SK-N-SH treated with all-trans-retinoic acid at 6 μM for 48 hours (cell line): ENCODE measurements around the gene CYGB.
A peak's percentile ranks its signal among the peaks of the same experiment; 100 is the strongest.

Source experiments
- ATAC-seq: fragments of 200-7000 bp; cut with Tn5 transposase; 3 replicates; pipeline ENCODE4 v1.9.1; 2020; ENCODE audit warnings: mild to moderate bottlenecking, moderate library complexity
- ARNTL ChIP-seq: fragments of 450-650 bp; formaldehyde crosslinking; IDR thresholded peaks from 2 replicates; pipeline ENCODE4 v1.5.0; 2020; ENCODE audit warnings: low read depth, mild to moderate bottlenecking, moderate library complexity, borderline replicate concordance
- BACH2 ChIP-seq: fragments of 250-450 bp; sonication (Bioruptor Pico); IDR thresholded peaks from 2 replicates; pipeline ENCODE4 v1.9.0; 2021; ENCODE audit warnings: mild to moderate bottlenecking, borderline replicate concordance
- CSDC2 ChIP-seq: fragments of 250-450 bp; sonication (Bioruptor Pico); IDR thresholded peaks from 2 replicates; pipeline ENCODE4 v1.5.0; 2020; ENCODE audit warnings: mild to moderate bottlenecking, moderate library complexity
- ESRRG ChIP-seq: fragments of 250-450 bp; sonication (Bioruptor Pico); IDR thresholded peaks from 2 replicates; pipeline ENCODE4 v1.6.1; 2021; ENCODE audit warnings: mild to moderate bottlenecking
- GLIS3 ChIP-seq: fragments of 250-450 bp; sonication (Bioruptor Pico); IDR thresholded peaks from 2 replicates; pipeline ENCODE4 v1.5.0; 2020; ENCODE audit warnings: mild to moderate bottlenecking, moderate library complexity
- ISL1 ChIP-seq: fragments of 250-450 bp; sonication (Bioruptor Pico); IDR thresholded peaks from 2 replicates; pipeline ENCODE4 v2.1.2; 2022; ENCODE audit warnings: mild to moderate bottlenecking, moderate library complexity
- OSR1 ChIP-seq: fragments of 250-450 bp; sonication (Bioruptor Pico); IDR thresholded peaks from 2 replicates; pipeline ENCODE4 v1.8.0; 2022; ENCODE audit warnings: moderate library complexity, mild to moderate bottlenecking, inconsistent platforms
- PPARA ChIP-seq: fragments of 250-450 bp; sonication (Bioruptor Pico); IDR thresholded peaks from 2 replicates; pipeline ENCODE4 v1.5.0; 2020; ENCODE audit warnings: mild to moderate bottlenecking, borderline replicate concordance
- RARB ChIP-seq: fragments of 250-450 bp; sonication (Bioruptor Pico); IDR thresholded peaks from 2 replicates; pipeline ENCODE4 v1.8.0; 2021; ENCODE audit warnings: mild to moderate bottlenecking, moderate library complexity
- SNAI2 ChIP-seq: fragments of 250-450 bp; sonication (Bioruptor Pico); IDR thresholded peaks from 2 replicates; pipeline ENCODE4 v1.5.0; 2020; ENCODE audit warnings: mild to moderate bottlenecking, moderate library complexity
- TCF4 ChIP-seq: fragments of 250-450 bp; sonication (Bioruptor Pico); IDR thresholded peaks from 2 replicates; pipeline ENCODE4 v1.8.0; 2021; ENCODE audit warnings: mild to moderate bottlenecking, moderate library complexity, borderline replicate concordance
- TOX ChIP-seq: fragments of 250-450 bp; sonication (Bioruptor Pico); IDR thresholded peaks from 2 replicates; pipeline ENCODE4 v1.8.0; 2021; ENCODE audit warnings: mild to moderate bottlenecking, moderate library complexity, borderline replicate concordance
- ZC3H10 ChIP-seq: fragments of 250-450 bp; sonication (Bioruptor Pico); IDR thresholded peaks from 2 replicates; pipeline ENCODE4 v1.5.1; 2021; ENCODE audit warnings: mild to moderate bottlenecking, moderate library complexity
- ZFP3 ChIP-seq: fragments of 250-450 bp; sonication (Bioruptor Pico); IDR thresholded peaks from 2 replicates; pipeline ENCODE4 v1.5.0; 2020; ENCODE audit warnings: mild to moderate bottlenecking, moderate library complexity
- ZFP30 ChIP-seq: fragments of 450-650 bp; formaldehyde crosslinking; IDR thresholded peaks from 2 replicates; pipeline ENCODE4 v1.5.0; 2022; ENCODE audit warnings: mild to moderate bottlenecking, moderate library complexity
- ZNF70 ChIP-seq: fragments of 450-650 bp; formaldehyde crosslinking; IDR thresholded peaks from 2 replicates; pipeline ENCODE4 v1.5.0; 2020; ENCODE audit warnings: mild to moderate bottlenecking, moderate library complexity
- ZNF8 ChIP-seq: fragments of 450-650 bp; formaldehyde crosslinking; IDR thresholded peaks from 2 replicates; pipeline ENCODE4 v1.5.0; 2020; ENCODE audit warnings: mild to moderate bottlenecking, moderate library complexity
- TF ChIP-seq, protein P1 (sequence below): fragments of 250-450 bp; sonication (Bioruptor Pico); IDR thresholded peaks from 2 replicates; pipeline ENCODE4 v1.8.0; 2020; ENCODE audit warnings: mild to moderate bottlenecking, moderate library complexity, borderline replicate concordance
- TF ChIP-seq, protein P2 (sequence below): fragments of 250-450 bp; sonication (Bioruptor Pico); IDR thresholded peaks from 2 replicates; pipeline ENCODE4 v1.5.1; 2020; ENCODE audit warnings: low read depth, mild to moderate bottlenecking, moderate library complexity
- TF ChIP-seq, protein P3 (sequence below): fragments of 250-450 bp; sonication (Bioruptor Pico); IDR thresholded peaks from 2 replicates; pipeline ENCODE4 v1.8.0; 2021; ENCODE audit warnings: low read depth, mild to moderate bottlenecking, moderate library complexity, borderline replicate concordance
- TF ChIP-seq, protein P4 (sequence below): fragments of 250-450 bp; sonication (Bioruptor Pico); IDR thresholded peaks from 2 replicates; pipeline ENCODE4 v1.5.0; 2020; ENCODE audit warnings: mild to moderate bottlenecking, moderate library complexity

Gene CYGB

DNA sequence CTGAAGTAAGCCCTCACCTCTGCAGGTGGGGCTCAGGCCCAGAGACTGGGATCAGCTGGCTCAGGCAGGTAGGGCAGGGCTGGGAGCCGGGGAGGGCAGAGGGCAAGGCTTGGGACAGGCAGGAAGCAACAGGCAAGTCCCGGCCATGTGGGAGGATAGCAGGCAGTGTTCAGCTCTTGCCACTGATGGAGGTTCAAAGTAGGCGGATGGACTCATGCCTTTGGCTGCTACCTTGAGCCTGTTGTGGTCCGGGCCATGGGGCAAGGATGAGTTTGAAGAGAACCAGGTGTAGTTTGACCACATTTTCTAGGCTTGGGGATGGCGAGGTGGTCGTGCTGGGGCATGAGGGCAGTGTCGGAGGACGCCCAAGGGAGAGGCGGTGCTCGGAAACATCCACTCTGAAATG, 5.1 kb upstream of the CYGB start:
- ATAC-seq: no peak
- TF ChIP-seq TCF4 (no peak), CSDC2 (CRISPR knock-in tag) (no peak), SNAI2 (CRISPR knock-in tag) (no peak), PPARA (CRISPR knock-in tag) (no peak), ZC3H10 (CRISPR knock-in tag) (no peak), RARB (CRISPR knock-in tag) (no peak), ZFP3 (CRISPR knock-in tag) (no peak)

DNA sequence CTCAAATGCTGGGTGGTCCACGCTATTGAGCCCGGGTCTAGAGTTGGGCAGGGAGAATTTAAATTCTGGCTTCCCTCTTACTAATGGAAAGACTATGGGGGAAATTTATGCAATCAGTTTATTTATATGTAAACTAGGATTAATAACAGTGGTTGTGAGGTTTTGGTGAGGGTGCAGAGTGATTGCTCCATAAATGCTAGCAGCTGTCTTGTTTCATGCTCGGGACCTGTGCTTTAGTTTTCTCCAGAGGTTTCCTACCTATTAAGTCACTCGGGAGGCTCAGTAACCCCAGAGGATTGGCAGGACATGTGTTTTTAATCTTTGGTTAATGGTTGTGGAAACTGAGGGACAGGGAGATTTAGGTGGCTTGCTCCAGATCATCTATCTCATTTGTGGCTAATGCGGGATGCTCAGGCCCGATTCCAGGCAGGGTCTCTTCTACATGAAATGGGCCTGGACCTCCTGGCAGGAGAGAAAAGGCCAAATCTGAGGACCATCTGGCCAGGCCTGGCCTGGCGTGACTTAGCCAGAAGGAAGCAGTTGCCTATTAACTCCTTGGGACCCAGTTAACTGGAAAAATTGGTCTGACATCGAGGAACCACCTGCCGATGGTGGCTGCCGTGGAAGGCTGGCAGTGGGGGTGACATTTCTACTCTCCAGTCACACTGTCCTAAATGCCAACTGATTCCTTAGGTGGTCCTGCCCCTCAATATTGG, 4.4 kb upstream of the CYGB start:
- ATAC-seq: no peak
- no peak for TF ChIP-seq TOX (CRISPR knock-in tag)
- TF ChIP-seq GLIS3 (CRISPR knock-in tag): no peak
- no peak for TF ChIP-seq ESRRG
- TF ChIP-seq, protein P1, sequence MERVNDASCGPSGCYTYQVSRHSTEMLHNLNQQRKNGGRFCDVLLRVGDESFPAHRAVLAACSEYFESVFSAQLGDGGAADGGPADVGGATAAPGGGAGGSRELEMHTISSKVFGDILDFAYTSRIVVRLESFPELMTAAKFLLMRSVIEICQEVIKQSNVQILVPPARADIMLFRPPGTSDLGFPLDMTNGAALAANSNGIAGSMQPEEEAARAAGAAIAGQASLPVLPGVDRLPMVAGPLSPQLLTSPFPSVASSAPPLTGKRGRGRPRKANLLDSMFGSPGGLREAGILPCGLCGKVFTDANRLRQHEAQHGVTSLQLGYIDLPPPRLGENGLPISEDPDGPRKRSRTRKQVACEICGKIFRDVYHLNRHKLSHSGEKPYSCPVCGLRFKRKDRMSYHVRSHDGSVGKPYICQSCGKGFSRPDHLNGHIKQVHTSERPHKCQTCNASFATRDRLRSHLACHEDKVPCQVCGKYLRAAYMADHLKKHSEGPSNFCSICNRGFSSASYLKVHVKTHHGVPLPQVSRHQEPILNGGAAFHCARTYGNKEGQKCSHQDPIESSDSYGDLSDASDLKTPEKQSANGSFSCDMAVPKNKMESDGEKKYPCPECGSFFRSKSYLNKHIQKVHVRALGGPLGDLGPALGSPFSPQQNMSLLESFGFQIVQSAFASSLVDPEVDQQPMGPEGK (CRISPR knock-in tag): no peak
- TF ChIP-seq ZNF8 (CRISPR knock-in tag): no peak
- no peak for TF ChIP-seq ZFP30 (CRISPR knock-in tag)
- TF ChIP-seq CSDC2 (CRISPR knock-in tag): no peak
- no peak for TF ChIP-seq OSR1 (CRISPR knock-in tag)
- TF ChIP-seq, protein P2, sequence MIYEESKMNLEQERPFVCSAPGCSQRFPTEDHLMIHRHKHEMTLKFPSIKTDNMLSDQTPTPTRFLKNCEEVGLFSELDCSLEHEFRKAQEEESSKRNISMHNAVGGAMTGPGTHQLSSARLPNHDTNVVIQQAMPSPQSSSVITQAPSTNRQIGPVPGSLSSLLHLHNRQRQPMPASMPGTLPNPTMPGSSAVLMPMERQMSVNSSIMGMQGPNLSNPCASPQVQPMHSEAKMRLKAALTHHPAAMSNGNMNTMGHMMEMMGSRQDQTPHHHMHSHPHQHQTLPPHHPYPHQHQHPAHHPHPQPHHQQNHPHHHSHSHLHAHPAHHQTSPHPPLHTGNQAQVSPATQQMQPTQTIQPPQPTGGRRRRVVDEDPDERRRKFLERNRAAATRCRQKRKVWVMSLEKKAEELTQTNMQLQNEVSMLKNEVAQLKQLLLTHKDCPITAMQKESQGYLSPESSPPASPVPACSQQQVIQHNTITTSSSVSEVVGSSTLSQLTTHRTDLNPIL (CRISPR knock-in tag): no peak
- TF ChIP-seq SNAI2 (CRISPR knock-in tag): no peak
- no peak for TF ChIP-seq ARNTL (CRISPR knock-in tag)
- TF ChIP-seq PPARA (CRISPR knock-in tag): no peak
- TF ChIP-seq ZC3H10 (CRISPR knock-in tag): no peak
- TF ChIP-seq ZFP3 (CRISPR knock-in tag): no peak
- TF ChIP-seq BACH2 (CRISPR knock-in tag): no peak
- no peak for TF ChIP-seq ISL1 (CRISPR knock-in tag)
- TF ChIP-seq TCF4: no peak
- TF ChIP-seq ZNF70: no peak
- TF ChIP-seq, protein P3, sequence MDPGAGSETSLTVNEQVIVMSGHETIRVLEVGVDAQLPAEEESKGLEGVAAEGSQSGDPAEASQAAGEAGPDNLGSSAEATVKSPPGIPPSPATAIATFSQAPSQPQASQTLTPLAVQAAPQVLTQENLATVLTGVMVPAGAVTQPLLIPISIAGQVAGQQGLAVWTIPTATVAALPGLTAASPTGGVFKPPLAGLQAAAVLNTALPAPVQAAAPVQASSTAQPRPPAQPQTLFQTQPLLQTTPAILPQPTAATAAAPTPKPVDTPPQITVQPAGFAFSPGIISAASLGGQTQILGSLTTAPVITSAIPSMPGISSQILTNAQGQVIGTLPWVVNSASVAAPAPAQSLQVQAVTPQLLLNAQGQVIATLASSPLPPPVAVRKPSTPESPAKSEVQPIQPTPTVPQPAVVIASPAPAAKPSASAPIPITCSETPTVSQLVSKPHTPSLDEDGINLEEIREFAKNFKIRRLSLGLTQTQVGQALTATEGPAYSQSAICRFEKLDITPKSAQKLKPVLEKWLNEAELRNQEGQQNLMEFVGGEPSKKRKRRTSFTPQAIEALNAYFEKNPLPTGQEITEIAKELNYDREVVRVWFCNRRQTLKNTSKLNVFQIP (CRISPR knock-in tag): no peak

DNA sequence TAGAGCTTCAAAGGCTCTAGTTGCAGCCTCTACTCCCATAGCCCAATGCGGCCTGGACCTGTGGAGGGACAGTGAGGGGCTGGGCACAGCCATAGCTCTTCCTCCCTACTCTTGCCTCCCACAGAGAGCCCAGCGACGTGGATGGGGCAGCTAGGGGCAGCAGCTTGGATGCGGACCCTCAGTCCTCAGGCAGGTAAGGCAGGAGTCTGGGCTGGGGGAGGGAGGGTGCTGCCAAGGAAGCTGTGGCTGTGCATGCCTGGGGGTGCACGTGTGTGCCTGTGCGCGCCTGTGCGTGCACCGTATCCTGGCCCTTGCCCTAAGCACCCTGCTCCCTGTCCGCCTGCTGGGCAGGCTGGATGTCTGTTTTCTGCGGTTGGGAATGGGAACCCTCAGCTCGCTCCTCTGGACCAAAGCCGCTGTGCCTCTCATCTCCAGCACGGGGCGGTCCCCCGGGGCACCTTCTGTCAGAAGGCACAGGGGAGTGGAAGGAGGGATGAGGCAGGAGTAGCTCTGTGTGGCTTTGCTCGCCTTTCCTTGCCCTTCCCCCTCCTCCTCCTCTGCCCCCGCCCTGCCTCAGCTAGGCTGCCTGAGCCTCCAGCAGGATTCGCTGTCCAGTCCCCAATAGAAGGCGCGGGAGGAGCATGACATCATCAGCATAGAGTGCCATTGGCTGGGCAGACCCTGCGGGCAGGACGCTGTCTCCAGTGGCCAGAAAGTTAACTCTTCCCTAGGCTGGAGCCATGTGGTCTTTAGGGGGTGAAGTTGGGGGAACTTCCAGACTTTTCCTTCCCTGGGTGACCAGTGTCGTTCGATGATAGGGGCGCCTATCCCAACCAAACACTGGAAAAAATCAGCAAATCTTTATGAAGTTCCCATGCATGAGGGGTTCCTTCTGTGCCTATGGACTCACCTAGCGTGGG, 3.1 kb upstream of the CYGB start:
- ATAC-seq: peak; percentile 95
- TF ChIP-seq ZNF70: no peak
- TF ChIP-seq GLIS3 (CRISPR knock-in tag): no peak; the same call in 1 of the 2 replicates
- TF ChIP-seq SNAI2 (CRISPR knock-in tag): 0 out of 2 replicates have a peak, but pooled peaks have one; percentile 9
- TF ChIP-seq, protein P4, sequence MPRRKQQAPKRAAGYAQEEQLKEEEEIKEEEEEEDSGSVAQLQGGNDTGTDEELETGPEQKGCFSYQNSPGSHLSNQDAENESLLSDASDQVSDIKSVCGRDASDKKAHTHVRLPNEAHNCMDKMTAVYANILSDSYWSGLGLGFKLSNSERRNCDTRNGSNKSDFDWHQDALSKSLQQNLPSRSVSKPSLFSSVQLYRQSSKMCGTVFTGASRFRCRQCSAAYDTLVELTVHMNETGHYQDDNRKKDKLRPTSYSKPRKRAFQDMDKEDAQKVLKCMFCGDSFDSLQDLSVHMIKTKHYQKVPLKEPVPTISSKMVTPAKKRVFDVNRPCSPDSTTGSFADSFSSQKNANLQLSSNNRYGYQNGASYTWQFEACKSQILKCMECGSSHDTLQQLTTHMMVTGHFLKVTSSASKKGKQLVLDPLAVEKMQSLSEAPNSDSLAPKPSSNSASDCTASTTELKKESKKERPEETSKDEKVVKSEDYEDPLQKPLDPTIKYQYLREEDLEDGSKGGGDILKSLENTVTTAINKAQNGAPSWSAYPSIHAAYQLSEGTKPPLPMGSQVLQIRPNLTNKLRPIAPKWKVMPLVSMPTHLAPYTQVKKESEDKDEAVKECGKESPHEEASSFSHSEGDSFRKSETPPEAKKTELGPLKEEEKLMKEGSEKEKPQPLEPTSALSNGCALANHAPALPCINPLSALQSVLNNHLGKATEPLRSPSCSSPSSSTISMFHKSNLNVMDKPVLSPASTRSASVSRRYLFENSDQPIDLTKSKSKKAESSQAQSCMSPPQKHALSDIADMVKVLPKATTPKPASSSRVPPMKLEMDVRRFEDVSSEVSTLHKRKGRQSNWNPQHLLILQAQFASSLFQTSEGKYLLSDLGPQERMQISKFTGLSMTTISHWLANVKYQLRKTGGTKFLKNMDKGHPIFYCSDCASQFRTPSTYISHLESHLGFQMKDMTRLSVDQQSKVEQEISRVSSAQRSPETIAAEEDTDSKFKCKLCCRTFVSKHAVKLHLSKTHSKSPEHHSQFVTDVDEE (CRISPR knock-in tag): peak; percentile 1; the same call in 1 of the 2 replicates
